GM18505 (cell line): Measurements from ENCODE around the gene KCNT1.

ENCODE experiments used
- ATAC-seq: cut with Tn5 transposase; IDR thresholded peaks from one replicate; pipeline ENCODE4 v1.9.1; 2021; ENCODE audit not compliant: unreplicated experiment
- POLR2A ChIP-seq: IDR thresholded peaks from 4 replicates; pipeline ENCODE4 v1.6.1; 2011; ENCODE audit warnings: borderline replicate concordance; ENCODE audit not compliant: insufficient read depth, insufficient read length; ENCODE audit errors: extremely low read depth

KCNT1 gene

DNA sequence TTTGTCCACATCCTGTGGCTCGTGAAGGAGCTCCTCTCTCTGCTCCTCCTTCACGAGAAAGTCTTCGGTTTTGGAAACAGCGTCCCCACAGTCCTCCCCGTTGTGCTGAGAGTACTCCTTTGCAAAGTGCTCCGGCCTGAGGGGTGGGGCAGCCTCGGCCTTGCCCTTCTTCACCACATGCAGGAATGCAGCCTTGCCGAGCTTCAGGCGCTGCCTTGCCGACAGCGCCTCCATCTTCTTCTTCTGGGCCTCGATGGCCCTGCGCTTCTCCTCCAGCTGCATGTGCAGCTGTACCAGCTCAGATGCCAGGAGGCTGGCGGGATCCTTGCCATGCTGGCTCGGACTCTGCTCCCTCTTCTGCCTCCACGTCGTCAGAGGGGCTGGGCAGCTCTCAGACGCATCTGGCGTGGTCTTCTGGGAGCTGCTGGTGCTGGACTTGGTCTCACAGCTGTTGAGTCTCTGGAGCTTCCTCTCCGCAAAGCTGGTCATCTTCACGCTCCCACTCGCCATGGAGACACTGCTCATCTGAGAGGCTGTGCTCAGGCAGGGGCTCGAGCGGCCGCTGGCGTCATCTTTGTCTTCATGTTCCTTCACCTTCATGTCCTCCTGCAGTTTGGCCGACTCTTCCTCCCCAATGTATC, 119.9 kb downstream of the KCNT1 start:
- no peak for TF ChIP-seq POLR2A
- ATAC-seq, result no peak

GRCh38 chr9:135822374-135822755, 120.4 kb downstream of the KCNT1 start:
- ATAC-seq, result no peak
- no peak for TF ChIP-seq POLR2A

- no peak for TF ChIP-seq POLR2A
- ATAC-seq, result no peak
Observed at GRCh38 chr9:135823036-135823435, 121.1 kb downstream of the KCNT1 start.

GRCh38 chr9:135825435-135826187, 123.6 kb downstream of the KCNT1 start:
- TF ChIP-seq POLR2A, result no peak
- no peak for ATAC-seq

GRCh38 chr9:135826188-135826545, 124.2 kb downstream of the KCNT1 start:
- no peak for ATAC-seq
- TF ChIP-seq POLR2A, result no peak

DNA sequence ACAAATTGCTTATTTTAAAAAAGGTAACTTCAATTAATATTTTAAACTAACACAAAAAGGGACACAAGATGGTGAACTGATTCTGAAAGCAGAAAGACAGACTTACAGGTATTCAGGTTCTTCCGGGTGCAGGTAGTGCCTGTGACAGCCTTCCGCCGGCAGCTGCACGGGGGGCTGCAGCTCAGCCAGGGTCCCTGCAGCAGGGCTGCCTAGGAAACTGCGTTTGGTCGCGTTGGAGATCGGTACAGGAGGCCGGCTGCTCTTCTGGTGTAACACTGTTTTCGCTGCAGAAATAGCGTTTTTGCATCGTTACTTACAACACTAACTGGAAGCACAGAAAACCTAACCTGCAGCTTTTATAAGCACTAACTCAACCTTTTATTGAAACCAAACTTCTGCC, 125.3 kb downstream of the KCNT1 start:
- ATAC-seq, result no peak
- no peak for TF ChIP-seq POLR2A

- TF ChIP-seq POLR2A, result no peak
- ATAC-seq, result no peak
Observed at GRCh38 chr9:135827866-135828580, 126.0 kb downstream of the KCNT1 start.

DNA sequence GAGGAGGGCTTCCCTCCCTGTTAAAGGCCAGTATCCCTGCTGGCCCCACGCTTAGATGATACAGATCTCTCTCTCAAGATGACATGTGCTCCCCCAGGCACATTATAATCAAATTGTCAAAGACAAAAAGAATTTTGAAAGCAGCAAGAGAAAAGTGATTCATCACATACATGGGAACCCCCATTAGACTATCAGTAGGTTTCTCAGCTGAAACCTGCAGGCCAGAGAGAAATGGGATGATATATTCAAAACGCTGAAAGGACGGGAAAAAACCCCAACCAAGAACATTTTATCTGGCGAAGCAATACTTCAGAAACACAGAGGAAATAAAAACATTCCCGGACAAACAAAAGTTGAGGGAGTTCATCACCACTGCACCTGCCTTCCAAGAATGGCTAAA, 126.7 kb downstream of the KCNT1 start:
- no peak for TF ChIP-seq POLR2A
- no peak for ATAC-seq

DNA sequence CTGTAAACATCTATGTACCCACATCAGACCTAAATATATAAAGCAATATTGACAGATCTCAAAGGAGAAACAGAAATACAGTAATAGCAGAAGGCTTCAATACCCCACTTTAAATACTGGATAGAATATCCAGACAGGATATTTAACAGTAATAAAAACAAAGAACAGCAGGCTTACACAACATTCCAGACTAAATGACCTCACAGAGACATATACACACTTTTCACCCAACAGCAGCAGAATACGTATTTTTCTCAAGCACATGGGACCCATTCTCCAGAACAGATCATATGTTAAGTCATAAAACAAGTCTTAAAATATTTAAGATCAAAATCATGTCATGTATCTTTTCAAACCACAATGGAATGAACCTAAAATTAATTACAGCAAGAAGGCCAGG, 128.5 kb downstream of the KCNT1 start:
- ATAC-seq, result no peak
- TF ChIP-seq POLR2A, result no peak

DNA sequence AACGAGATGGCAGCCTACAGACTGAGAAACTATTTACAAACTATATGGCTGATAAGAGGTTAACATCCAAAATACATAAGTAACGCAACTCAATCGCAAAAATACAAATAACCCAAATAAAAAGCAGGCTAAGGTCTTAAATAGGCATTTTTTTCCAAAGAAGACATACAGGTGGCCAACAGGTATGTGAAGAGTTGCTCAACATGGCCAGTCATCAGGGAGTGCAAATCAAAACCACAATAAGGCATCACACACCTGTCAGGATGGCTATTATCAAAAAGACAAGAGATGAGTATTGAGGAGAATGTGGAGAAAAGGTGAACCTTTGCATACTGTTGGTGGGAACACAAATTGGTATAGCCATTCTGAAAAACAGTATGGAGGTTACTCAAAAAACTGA, 131.9 kb downstream of the KCNT1 start:
- no peak for ATAC-seq
- TF ChIP-seq POLR2A, result no peak

DNA sequence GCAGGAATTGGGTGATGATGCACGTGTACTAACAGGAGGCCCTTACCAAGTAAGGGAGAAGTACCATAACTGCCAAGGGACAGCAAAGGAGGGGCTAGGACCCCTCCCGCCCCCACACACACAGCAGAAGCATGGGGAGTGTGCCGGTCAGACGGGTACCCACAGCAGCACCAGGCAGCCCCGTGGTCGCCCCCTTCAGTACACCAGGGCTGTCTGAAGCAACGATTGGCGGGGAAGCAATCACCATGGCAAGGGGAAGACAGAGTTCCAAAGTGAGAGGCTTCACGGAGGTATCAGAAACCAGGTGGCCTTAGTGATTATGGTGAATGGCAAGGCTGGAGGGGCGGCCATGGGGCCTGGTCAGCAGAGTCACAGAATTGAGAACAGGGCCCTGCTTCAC, 133.1 kb downstream of the KCNT1 start:
- TF ChIP-seq POLR2A, result no peak
- ATAC-seq, result no peak

GRCh38 chr9:135839516-135839915, 137.5 kb downstream of the KCNT1 start:
- no peak for ATAC-seq

DNA sequence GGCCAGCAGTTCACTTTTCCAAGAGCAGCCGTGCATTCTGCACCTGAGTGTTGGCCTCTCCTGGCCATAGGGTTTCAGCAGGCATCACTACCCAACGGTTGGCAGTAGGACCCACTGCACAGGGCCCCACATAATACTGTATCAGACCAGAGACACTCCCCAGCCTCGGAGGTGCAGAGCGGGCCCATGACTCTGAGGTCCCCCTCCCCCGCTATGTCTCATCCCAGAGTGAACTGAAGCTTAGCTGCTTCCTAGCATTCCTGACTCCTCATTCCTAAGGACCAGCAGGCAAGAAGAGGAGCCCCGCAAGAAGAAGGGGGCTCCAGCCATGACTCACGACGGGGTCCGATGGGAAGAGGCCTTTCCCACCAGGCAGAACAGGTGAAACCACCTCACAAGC, 138.1 kb downstream of the KCNT1 start:
- TF ChIP-seq POLR2A, result no peak
- ATAC-seq, result no peak

More at GRCh38 chr9:135839516-135839915, 137.5 kb downstream of the KCNT1 start:
- TF ChIP-seq POLR2A, result no peak

GRCh38 chr9:135840539-135840938, 138.6 kb downstream of the KCNT1 start:
- no peak for ATAC-seq
- TF ChIP-seq POLR2A, result no peak
